T-helper 1 cell (primary cell): ENCODE measurements around the gene FAM117B.
A peak's percentile ranks its signal among the peaks of the same experiment; 100 is the strongest.
"Not testable (repeated sequence)": the region's sequence is repeated elsewhere in the genome, so short reads cannot be mapped to it uniquely, and the experiment has no call there.

Experiments
- DNase-seq, 5 donors: peaks; one replicate each; pipeline ENCODE4 v3.0.0-alpha.2; 2012 to 2020

FAM117B gene

GRCh38 chr2:202763916-202764315 lies 129.1 kb downstream of the FAM117B start:
- no peak for DNase-seq

- no peak for DNase-seq
Observed at GRCh38 chr2:202764991-202765390, 130.2 kb downstream of the FAM117B start.

- no peak for DNase-seq
Observed at GRCh38 chr2:202765436-202765835, 130.7 kb downstream of the FAM117B start.

- no peak for DNase-seq
Observed at GRCh38 chr2:202768273-202768672, 133.5 kb downstream of the FAM117B start.

- DNase-seq, result no peak
Observed at GRCh38 chr2:202769201-202769600, 134.4 kb downstream of the FAM117B start.

GRCh38 chr2:202771336-202771735 lies 136.6 kb downstream of the FAM117B start:
- no peak for DNase-seq

- no peak for DNase-seq
Observed at GRCh38 chr2:202771741-202772460, 137.1 kb downstream of the FAM117B start.

GRCh38 chr2:202773301-202773973 lies 138.7 kb downstream of the FAM117B start:
- no peak for DNase-seq

- DNase-seq, result no peak
Observed at GRCh38 chr2:202774104-202774503, 139.3 kb downstream of the FAM117B start.

- DNase-seq, result no peak
Observed at GRCh38 chr2:202778217-202778616, 143.4 kb downstream of the FAM117B start.

GRCh38 chr2:202780514-202781021 lies 145.8 kb downstream of the FAM117B start:
- DNase-seq, result peak in 1 of 5 donors; percentile 61

GRCh38 chr2:202782940-202783558 lies 148.3 kb downstream of the FAM117B start:
- no peak for DNase-seq

- no peak for DNase-seq
Observed at GRCh38 chr2:202786842-202787241, 152.1 kb downstream of the FAM117B start.

- no peak for DNase-seq
Observed at GRCh38 chr2:202790676-202791075, 155.9 kb downstream of the FAM117B start.

GRCh38 chr2:202797944-202798343 lies 163.2 kb downstream of the FAM117B start:
- no peak for DNase-seq

- DNase-seq, result not testable (repeated sequence)
Observed at GRCh38 chr2:202805911-202806310, 171.1 kb downstream of the FAM117B start.

GRCh38 chr2:202807431-202808138 lies 172.8 kb downstream of the FAM117B start:
- DNase-seq, result not testable (repeated sequence)

GRCh38 chr2:202808754-202809153 lies 174.0 kb downstream of the FAM117B start:
- no peak for DNase-seq

- no peak for DNase-seq
Observed at GRCh38 chr2:202813387-202813786, 178.6 kb downstream of the FAM117B start.

GRCh38 chr2:202814226-202814625 lies 179.5 kb downstream of the FAM117B start:
- DNase-seq, result no peak

GRCh38 chr2:202815548-202816360 lies 181.0 kb downstream of the FAM117B start:
- DNase-seq, result no peak

- DNase-seq, result no peak
Observed at GRCh38 chr2:202817771-202818170, 183.0 kb downstream of the FAM117B start.
